ENCODE data around the gene TANC1.

- TF ChIP-seq, protein P1, sequence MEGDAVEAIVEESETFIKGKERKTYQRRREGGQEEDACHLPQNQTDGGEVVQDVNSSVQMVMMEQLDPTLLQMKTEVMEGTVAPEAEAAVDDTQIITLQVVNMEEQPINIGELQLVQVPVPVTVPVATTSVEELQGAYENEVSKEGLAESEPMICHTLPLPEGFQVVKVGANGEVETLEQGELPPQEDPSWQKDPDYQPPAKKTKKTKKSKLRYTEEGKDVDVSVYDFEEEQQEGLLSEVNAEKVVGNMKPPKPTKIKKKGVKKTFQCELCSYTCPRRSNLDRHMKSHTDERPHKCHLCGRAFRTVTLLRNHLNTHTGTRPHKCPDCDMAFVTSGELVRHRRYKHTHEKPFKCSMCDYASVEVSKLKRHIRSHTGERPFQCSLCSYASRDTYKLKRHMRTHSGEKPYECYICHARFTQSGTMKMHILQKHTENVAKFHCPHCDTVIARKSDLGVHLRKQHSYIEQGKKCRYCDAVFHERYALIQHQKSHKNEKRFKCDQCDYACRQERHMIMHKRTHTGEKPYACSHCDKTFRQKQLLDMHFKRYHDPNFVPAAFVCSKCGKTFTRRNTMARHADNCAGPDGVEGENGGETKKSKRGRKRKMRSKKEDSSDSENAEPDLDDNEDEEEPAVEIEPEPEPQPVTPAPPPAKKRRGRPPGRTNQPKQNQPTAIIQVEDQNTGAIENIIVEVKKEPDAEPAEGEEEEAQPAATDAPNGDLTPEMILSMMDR (conservative IDR thresholded peaks at IDR 0.05 in 1 of 2, IDR thresholded peaks at IDR 0.05 in 1 of 2; ENCODE audit: extremely low read depth in 1 of 2, insufficient read depth in 1 of 2, low read depth in 1 of 2, low read length in 2 of 2), result no peak
- no peak for TF ChIP-seq EZH2 (IDR thresholded peaks at IDR 0.05; ENCODE audit: borderline replicate concordance, low read length)
Measured at GRCh38 chr2:159266554-159266953, 298.1 kb downstream of the TANC1 start.
